Epithelial cell of esophagus (primary cell): ENCODE results near the gene MUC5B.

Source experiments
- DNase-seq: peaks from one replicate; pipeline ENCODE4 v3.0.0; 2010; ENCODE audit warnings: low read depth
- H3K4me3 ChIP-seq: 2 replicates; pipeline ENCODE4 v1.5.1; 2011; ENCODE audit warnings: mild to moderate bottlenecking, low read length, control low read depth
- CTCF ChIP-seq: IDR thresholded peaks from 2 replicates; pipeline ENCODE4 v1.5.1; 2011; ENCODE audit warnings: low read depth, mild to moderate bottlenecking, low read length, control low read depth, inconsistent platforms; ENCODE audit not compliant: insufficient read depth; ENCODE audit errors: missing control alignments

The MUC5B gene

GRCh38 chr11:1300569-1301187 is 77.8 kb downstream of the MUC5B start:
- H3K4me3 ChIP-seq = no peak overlapping the region
- no peak for DNase-seq
- no peak for TF ChIP-seq CTCF

GRCh38 chr11:1301220-1302000 is 78.5 kb downstream of the MUC5B start:
- no peak for DNase-seq
- no peak overlapping the region for H3K4me3 ChIP-seq
- no peak for TF ChIP-seq CTCF

GRCh38 chr11:1302041-1302460 is 79.2 kb downstream of the MUC5B start:
- TF ChIP-seq CTCF = no peak
- no peak overlapping the region for H3K4me3 ChIP-seq
- DNase-seq = no peak

GRCh38 chr11:1302461-1303125 is 79.7 kb downstream of the MUC5B start:
- no peak for DNase-seq
- H3K4me3 ChIP-seq = no peak overlapping the region
- no peak for TF ChIP-seq CTCF

GRCh38 chr11:1303126-1303821 is 80.4 kb downstream of the MUC5B start:
- no peak overlapping the region for H3K4me3 ChIP-seq
- DNase-seq = peak; percentile 85
- peak; percentile 47 for TF ChIP-seq CTCF

GRCh38 chr11:1303973-1304372 is 81.1 kb downstream of the MUC5B start:
- peak overlapping the region; percentile 5 for H3K4me3 ChIP-seq
- no peak for TF ChIP-seq CTCF
- DNase-seq = no peak
